Mammary epithelial cell (primary cell): Measurements from ENCODE around the gene USP24.

ENCODE experiments used
- CTCF ChIP-seq, 2 donors: IDR thresholded peaks in 1 of 2; conservative IDR thresholded peaks in 1 of 2; 2 replicates each; pipeline ENCODE4 v1.5.1; 2011 to 2012; ENCODE audit warnings: inconsistent platforms in 2 of 2, low read length in 2 of 2, mild to moderate bottlenecking in 2 of 2, control low read depth in 1 of 2, low read depth in 1 of 2; ENCODE audit not compliant: insufficient read depth in 1 of 2; ENCODE audit errors: extremely low read depth in 1 of 2
- EZH2 ChIP-seq: IDR thresholded peaks from 2 replicates; pipeline ENCODE4 v1.6.1; 2012; ENCODE audit warnings: low read length, inconsistent platforms, borderline replicate concordance

GRCh38 chr1:55064071-55064581, 151.0 kb downstream of the USP24 start:
- TF ChIP-seq CTCF (conservative IDR thresholded peaks at IDR 0.05 in 1 of 2, IDR thresholded peaks at IDR 0.05 in 1 of 2; ENCODE audit: extremely low read depth in 1 of 2, insufficient read depth in 1 of 2, low read depth in 1 of 2, low read length in 2 of 2) = no peak
- no peak for TF ChIP-seq EZH2
